Measurements from ENCODE around the gene LMX1B.
"Not testable (repeated sequence)": the region's sequence is repeated elsewhere in the genome, so short reads cannot be mapped to it uniquely, and the experiment has no call there.

Gene LMX1B

GRCh38 chr9:126700296-126700695 is 86.6 kb downstream of the LMX1B start:
- no peak for DNase-seq

GRCh38 chr9:126700903-126701812 is 87.4 kb downstream of the LMX1B start:
- DNase-seq: no peak

GRCh38 chr9:126701813-126702140 is 88.0 kb downstream of the LMX1B start:
- no peak for DNase-seq

GRCh38 chr9:126702151-126703001 is 88.6 kb downstream of the LMX1B start:
- no peak for DNase-seq

GRCh38 chr9:126703002-126703865 is 89.5 kb downstream of the LMX1B start:
- DNase-seq: no peak

- DNase-seq: no peak
These were observed 90.1 kb downstream of the LMX1B start for GRCh38 chr9:126703866-126704156.

GRCh38 chr9:126704157-126704891 is 90.6 kb downstream of the LMX1B start:
- no peak for DNase-seq

GRCh38 chr9:126704892-126705766 is 91.4 kb downstream of the LMX1B start:
- DNase-seq: peak; percentile 42 to 46

GRCh38 chr9:126705767-126706697 is 92.3 kb downstream of the LMX1B start:
- DNase-seq: peak; percentile 24 to 62

- no peak for DNase-seq
These were observed 92.9 kb downstream of the LMX1B start for GRCh38 chr9:126706698-126707053.

GRCh38 chr9:126707083-126707482 is 93.4 kb downstream of the LMX1B start:
- DNase-seq: no peak

- not testable (repeated sequence) for DNase-seq
These were observed 94.0 kb downstream of the LMX1B start for GRCh38 chr9:126707712-126708111.

GRCh38 chr9:126708178-126708577 is 94.5 kb downstream of the LMX1B start:
- no peak for DNase-seq

- DNase-seq: no peak
These were observed 95.5 kb downstream of the LMX1B start for GRCh38 chr9:126709241-126709640.

- DNase-seq: no peak
These were observed 101.7 kb downstream of the LMX1B start for GRCh38 chr9:126715382-126715781.

- not testable (repeated sequence) for DNase-seq
These were observed 103.7 kb downstream of the LMX1B start for GRCh38 chr9:126717441-126717840.

GRCh38 chr9:126719618-126720031 is 105.9 kb downstream of the LMX1B start:
- peak; percentile 76 to 79 for DNase-seq

- no peak for DNase-seq
These were observed 106.3 kb downstream of the LMX1B start for GRCh38 chr9:126720036-126720435.

GRCh38 chr9:126720661-126721563 is 107.2 kb downstream of the LMX1B start:
- no peak for DNase-seq

All from AML-193 (cell line).